ENCODE data around the gene VILL. TPM values are rescaled to one million over a fixed set of nuclear protein-coding genes. Genes with fewer than 3 reads are reported as not detected.

VILL gene
- total RNA-seq, 1 experiment from 2014 or later: 5.7 TPM

- POLR2A ChIA-PET: no interaction called here
- TF ChIP-seq CTCF (IDR thresholded peaks at IDR 0.05) (no peak), TCF7L2 (IDR thresholded peaks at IDR 0.05; ENCODE audit: low read depth, low read length) (no peak), SIN3A (IDR thresholded peaks at IDR 0.05; ENCODE audit: borderline replicate concordance, insufficient read depth, low read depth, low read length) (no peak), REST (IDR thresholded peaks at IDR 0.05; ENCODE audit: insufficient read depth in 1 of 2, low read depth in 2 of 2, low read length in 1 of 2) (no peak), POLR2AphosphoS5 (IDR thresholded peaks at IDR 0.05; ENCODE audit: low read depth, low read length) (no peak)
- no peak for ATAC-seq
- Histone ChIP-seq H3K27ac (ENCODE audit: low read length) (no peak overlapping the region), H3K4me1 (ENCODE audit: control insufficient read depth, insufficient read depth, low read length) (0 out of 2 replicates have a peak, but pooled peaks cover 7% of the 10 kb centered on the region), H3K36me3 (ENCODE audit: control insufficient read depth, insufficient read depth, low read length) (no peaks in the 10 kb centered on the region), H3K9me3 (ENCODE audit: control insufficient read depth, insufficient read depth, low read depth, low read length) (no peaks in the 10 kb centered on the region), H3K27me3 (ENCODE audit: control insufficient read depth, insufficient read depth, low read length) (no peaks in the 10 kb centered on the region), H3K4me3 (ENCODE audit: low read depth in 2 of 2, low read length in 2 of 2) (no peak overlapping the region)
- in situ Hi-C loops (cut with HindIII; ENCODE audit: low pct_unique_long_range_greater_than_20kb, low sequenced_read_pairs) (no loop called here), intact Hi-C loops (cut with micrococcal nuclease; ENCODE audit: unreplicated experiment) (no loop called here)
- DNase-seq (ENCODE audit: low read depth, low spot score): no peak
- CTCF ChIA-PET: interaction anchor here (0.5 to 1.1 kb wide), 3 partner anchors 22 to 141 kb away, joined by 4 to 6 read pairs (median 6); no protein-coding TSS in a partner anchor
- BruUV-seq (replicated peaks): no TSS peak
Observed at GRCh38 chr3:37995652-37996641, 5.4 kb downstream of the VILL start.

GRCh38 chr3:37996785-37997301, 6.3 kb downstream of the VILL start:
- Histone ChIP-seq H3K4me1 (ENCODE audit: control insufficient read depth, insufficient read depth, low read length) (0 out of 2 replicates have a peak, but pooled peaks cover 7% of the 10 kb centered on the region), H3K27me3 (ENCODE audit: control insufficient read depth, insufficient read depth, low read length) (no peaks in the 10 kb centered on the region), H3K27ac (ENCODE audit: low read length) (no peak overlapping the region), H3K9me3 (ENCODE audit: control insufficient read depth, insufficient read depth, low read depth, low read length) (no peaks in the 10 kb centered on the region), H3K36me3 (ENCODE audit: control insufficient read depth, insufficient read depth, low read length) (no peaks in the 10 kb centered on the region), H3K4me3 (ENCODE audit: low read depth in 2 of 2, low read length in 2 of 2) (no peak overlapping the region)
- peak; percentile 60; the same call in 1 of the 2 replicates for ATAC-seq
- ChIA-PET CTCF (interaction anchor here (0.5 to 1.1 kb wide), 5 partner anchors 11 to 333 kb away, joined by 3 to 6 read pairs (median 4); no protein-coding TSS in a partner anchor), POLR2A (no interaction called here)
- intact Hi-C loops (cut with micrococcal nuclease; ENCODE audit: unreplicated experiment): no loop called here
- in situ Hi-C loops (cut with HindIII; ENCODE audit: low pct_unique_long_range_greater_than_20kb, low sequenced_read_pairs): no loop called here
- TF ChIP-seq POLR2AphosphoS5 (IDR thresholded peaks at IDR 0.05; ENCODE audit: low read depth, low read length): no peak
- no peak for TF ChIP-seq REST (IDR thresholded peaks at IDR 0.05; ENCODE audit: insufficient read depth in 1 of 2, low read depth in 2 of 2, low read length in 1 of 2)
- TF ChIP-seq CTCF (IDR thresholded peaks at IDR 0.05): peak; percentile 90
- no TSS peak for BruUV-seq (replicated peaks)
- peak; percentile 76 for DNase-seq (ENCODE audit: low read depth, low spot score)

Measured in Panc1 (cell line).